Chondrocyte (in vitro differentiated cells): ENCODE data around the gene NYAP2. TPM values are rescaled to one million over a fixed set of nuclear protein-coding genes. Genes with fewer than 3 reads are reported as not detected.

Source experiments
- DNase-seq: peaks from one replicate; pipeline ENCODE4 v3.0.0; 2021; ENCODE audit warnings: mixed read lengths, low spot score
- H3K27ac Mint-ChIP-seq: one replicate; pipeline ENCODE4 v1.8.0; 2021; ENCODE audit warnings: mild to moderate bottlenecking, moderate library complexity, mixed read lengths; ENCODE audit not compliant: unreplicated experiment
- H3K27me3 Mint-ChIP-seq: 2 replicates; pipeline ENCODE4 v1.8.0; 2021; ENCODE audit warnings: low read depth, mixed read lengths
- H3K36me3 Mint-ChIP-seq: 2 replicates; pipeline ENCODE4 v1.8.0; 2021; ENCODE audit warnings: low read depth, mixed read lengths
- H3K4me1 Mint-ChIP-seq: 2 replicates; pipeline ENCODE4 v1.8.0; 2021; ENCODE audit warnings: low read depth, mild to moderate bottlenecking, mixed read lengths
- H3K4me3 Mint-ChIP-seq: one replicate; pipeline ENCODE4 v1.8.0; 2021; ENCODE audit warnings: mild to moderate bottlenecking, moderate library complexity, mixed read lengths; ENCODE audit not compliant: unreplicated experiment
- H3K9me3 Mint-ChIP-seq: 2 replicates; pipeline ENCODE4 v1.8.0; 2021; ENCODE audit warnings: low read depth, mixed read lengths
- CTCF ChIP-seq: fragments of 200-600 bp; sonication (generic); IDR thresholded peaks from 2 replicates; pipeline ENCODE4 v1.5.0; 2021; ENCODE audit warnings: antibody characterized with exemption, mild to moderate bottlenecking, moderate library complexity
- total RNA-seq: library from RNA; stranded (reverse); gene quantifications from 3 replicates; pipeline ENCODE4 v1.2.1, GENCODE V29; 2021

The NYAP2 gene
- total RNA-seq, 1 donor from 2014 or later = 0.05 TPM

- no peaks in the 10 kb centered on the region for H3K36me3 Mint-ChIP-seq
- H3K9me3 Mint-ChIP-seq = no peaks in the 10 kb centered on the region
- no peak for TF ChIP-seq CTCF
- H3K4me1 Mint-ChIP-seq = no peaks in the 10 kb centered on the region
- H3K27ac Mint-ChIP-seq = no peak overlapping the region
- H3K4me3 Mint-ChIP-seq = no peak overlapping the region
- H3K27me3 Mint-ChIP-seq = peaks cover 2% of the 10 kb centered on the region
- no peak for DNase-seq
Measured at GRCh38 chr2:225422145-225422544, 22.6 kb downstream of the NYAP2 start.

GRCh38 chr2:225425284-225425683 is 25.8 kb downstream of the NYAP2 start:
- H3K9me3 Mint-ChIP-seq = no peaks in the 10 kb centered on the region
- no peaks in the 10 kb centered on the region for H3K36me3 Mint-ChIP-seq
- H3K27ac Mint-ChIP-seq = no peak overlapping the region
- no peaks in the 10 kb centered on the region for H3K27me3 Mint-ChIP-seq
- H3K4me1 Mint-ChIP-seq = no peaks in the 10 kb centered on the region
- H3K4me3 Mint-ChIP-seq = no peak overlapping the region
- DNase-seq = no peak
- no peak for TF ChIP-seq CTCF

- Mint-ChIP-seq H3K9me3 (no peaks in the 10 kb centered on the region), H3K27me3 (no peaks in the 10 kb centered on the region), H3K4me1 (no peaks in the 10 kb centered on the region), H3K4me3 (no peak overlapping the region), H3K27ac (no peak overlapping the region), H3K36me3 (no peaks in the 10 kb centered on the region)
- TF ChIP-seq CTCF = no peak
- no peak for DNase-seq
Measured at GRCh38 chr2:225428360-225428759, 28.9 kb downstream of the NYAP2 start.

GRCh38 chr2:225429717-225430116 is 30.2 kb downstream of the NYAP2 start:
- DNase-seq = no peak
- H3K27ac Mint-ChIP-seq = no peak overlapping the region
- no peaks in the 10 kb centered on the region for H3K36me3 Mint-ChIP-seq
- H3K4me3 Mint-ChIP-seq = no peak overlapping the region
- H3K4me1 Mint-ChIP-seq = no peaks in the 10 kb centered on the region
- no peaks in the 10 kb centered on the region for H3K9me3 Mint-ChIP-seq
- no peak for TF ChIP-seq CTCF
- H3K27me3 Mint-ChIP-seq = no peaks in the 10 kb centered on the region

GRCh38 chr2:225431105-225431863 is 31.8 kb downstream of the NYAP2 start:
- H3K27ac Mint-ChIP-seq = no peak overlapping the region
- no peak for TF ChIP-seq CTCF
- H3K9me3 Mint-ChIP-seq = no peaks in the 10 kb centered on the region
- H3K4me3 Mint-ChIP-seq = no peak overlapping the region
- H3K4me1 Mint-ChIP-seq = no peaks in the 10 kb centered on the region
- DNase-seq = no peak
- no peaks in the 10 kb centered on the region for H3K27me3 Mint-ChIP-seq
- no peaks in the 10 kb centered on the region for H3K36me3 Mint-ChIP-seq
